ENCODE data around the gene IL1B. TPM values are rescaled to one million over a fixed set of nuclear protein-coding genes. Genes with fewer than 3 reads are reported as not detected.

The IL1B gene
- total RNA-seq, 1 experiment from 2014 or later = not detected

DNA sequence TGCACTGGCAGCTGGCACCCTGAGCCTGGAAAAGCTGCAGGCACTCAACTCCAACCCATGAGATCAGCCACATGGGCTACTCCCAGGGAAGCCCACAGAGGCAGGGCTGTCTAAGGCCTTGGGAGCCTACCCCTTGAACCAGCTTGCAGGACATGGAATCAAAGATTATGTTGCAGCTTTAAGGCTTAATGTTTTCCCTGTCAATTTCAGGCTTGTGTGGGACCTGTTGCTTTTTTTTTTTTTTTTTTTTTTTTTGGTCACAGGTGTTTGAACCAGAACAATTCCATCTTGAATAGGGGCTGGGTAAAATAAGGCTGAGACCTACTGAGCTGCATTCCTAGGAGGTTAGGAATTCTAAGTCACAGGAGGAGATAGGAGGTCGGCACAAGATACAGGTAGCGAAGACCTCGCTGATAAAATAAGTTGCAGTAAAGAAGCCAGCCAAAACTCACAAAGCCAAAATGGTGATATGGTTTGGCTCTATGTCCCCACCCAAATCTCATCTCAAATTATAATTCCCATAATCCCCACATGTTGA, 44.8 kb downstream of the IL1B start:
- DNase-seq = no peak
- no peak overlapping the region for H3K27ac ChIP-seq
- H3K4me3 ChIP-seq = no peak overlapping the region
- H3K27me3 ChIP-seq = no peaks in the 10 kb centered on the region
- H3K9me3 ChIP-seq (replicated peaks) = 0 out of 2 replicates have a peak, but pooled peaks cover 3% of the 10 kb centered on the region
- no peaks in the 10 kb centered on the region for H3K4me1 ChIP-seq
- no peaks in the 10 kb centered on the region for H3K36me3 ChIP-seq

DNA sequence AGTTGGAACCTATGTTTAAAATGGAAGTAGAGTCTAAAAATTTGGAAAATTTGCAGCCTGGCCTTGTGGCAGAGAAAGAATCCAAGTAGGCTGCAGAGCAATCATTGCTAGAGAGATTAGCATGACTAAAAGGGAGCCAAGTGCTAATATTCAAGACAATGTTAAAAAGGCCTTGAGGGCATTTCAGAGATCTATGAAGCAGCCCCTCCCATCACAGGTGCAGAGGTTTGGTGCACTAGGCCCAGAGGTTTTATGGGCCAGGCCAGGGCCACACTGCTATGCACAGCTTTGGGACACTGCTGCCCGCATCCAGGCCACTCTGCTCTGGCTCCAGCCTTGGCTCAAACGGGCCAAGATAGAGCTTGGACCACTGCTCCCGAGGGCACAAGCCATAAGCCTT, 45.6 kb downstream of the IL1B start:
- 0 out of 2 replicates have a peak, but pooled peaks cover 3% of the 10 kb centered on the region for H3K9me3 ChIP-seq (replicated peaks)
- no peak overlapping the region for H3K27ac ChIP-seq
- no peaks in the 10 kb centered on the region for H3K36me3 ChIP-seq
- no peak for DNase-seq
- H3K4me1 ChIP-seq = no peaks in the 10 kb centered on the region
- no peaks in the 10 kb centered on the region for H3K27me3 ChIP-seq
- no peak overlapping the region for H3K4me3 ChIP-seq

GRCh38 chr2:112790305-112790704, 46.3 kb downstream of the IL1B start:
- Histone ChIP-seq H3K27ac (no peak overlapping the region), H3K27me3 (no peaks in the 10 kb centered on the region), H3K36me3 (no peaks in the 10 kb centered on the region), H3K4me3 (no peak overlapping the region), H3K4me1 (no peaks in the 10 kb centered on the region), H3K9me3 (replicated peaks) (0 out of 2 replicates have a peak, but pooled peaks cover 3% of the 10 kb centered on the region)
- no peak for DNase-seq

- Histone ChIP-seq H3K36me3 (no peaks in the 10 kb centered on the region), H3K27ac (no peak overlapping the region), H3K9me3 (replicated peaks) (0 out of 2 replicates have a peak, but pooled peaks cover 3% of the 10 kb centered on the region), H3K4me1 (no peaks in the 10 kb centered on the region), H3K27me3 (no peaks in the 10 kb centered on the region), H3K4me3 (no peak overlapping the region)
- DNase-seq = no peak
Observed at GRCh38 chr2:112789186-112789585, 47.4 kb downstream of the IL1B start.

DNA sequence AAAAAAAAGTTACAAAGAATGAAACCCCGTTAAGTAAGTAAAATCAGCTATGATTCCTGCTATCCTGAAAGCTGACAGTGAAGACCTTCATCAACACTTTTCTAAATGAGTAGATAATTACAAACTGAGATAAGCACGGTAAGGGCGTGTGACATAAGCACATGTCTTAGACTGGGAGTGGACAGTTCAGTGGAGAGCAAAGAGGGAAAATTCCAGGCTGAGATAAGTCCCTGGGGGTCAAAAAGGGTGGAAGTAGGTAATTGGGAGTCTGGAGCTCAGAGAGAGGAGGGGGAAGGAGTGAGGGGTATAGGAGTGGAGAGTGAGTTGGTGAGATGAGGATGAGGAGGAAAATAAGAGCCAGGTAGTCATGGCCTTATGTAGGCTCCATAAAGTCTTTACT, 47.9 kb downstream of the IL1B start:
- H3K27ac ChIP-seq = no peak overlapping the region
- no peaks in the 10 kb centered on the region for H3K36me3 ChIP-seq
- H3K9me3 ChIP-seq (replicated peaks) = 0 out of 2 replicates have a peak, but pooled peaks cover 3% of the 10 kb centered on the region
- no peaks in the 10 kb centered on the region for H3K27me3 ChIP-seq
- H3K4me3 ChIP-seq = no peak overlapping the region
- DNase-seq = no peak
- H3K4me1 ChIP-seq = no peaks in the 10 kb centered on the region

GRCh38 chr2:112787729-112788393, 48.7 kb downstream of the IL1B start:
- H3K27me3 ChIP-seq = no peaks in the 10 kb centered on the region
- 0 out of 2 replicates have a peak, but pooled peaks cover 3% of the 10 kb centered on the region for H3K9me3 ChIP-seq (replicated peaks)
- H3K4me1 ChIP-seq = no peaks in the 10 kb centered on the region
- no peak overlapping the region for H3K27ac ChIP-seq
- H3K4me3 ChIP-seq = no peak overlapping the region
- H3K36me3 ChIP-seq = no peaks in the 10 kb centered on the region
- no peak for DNase-seq

DNA sequence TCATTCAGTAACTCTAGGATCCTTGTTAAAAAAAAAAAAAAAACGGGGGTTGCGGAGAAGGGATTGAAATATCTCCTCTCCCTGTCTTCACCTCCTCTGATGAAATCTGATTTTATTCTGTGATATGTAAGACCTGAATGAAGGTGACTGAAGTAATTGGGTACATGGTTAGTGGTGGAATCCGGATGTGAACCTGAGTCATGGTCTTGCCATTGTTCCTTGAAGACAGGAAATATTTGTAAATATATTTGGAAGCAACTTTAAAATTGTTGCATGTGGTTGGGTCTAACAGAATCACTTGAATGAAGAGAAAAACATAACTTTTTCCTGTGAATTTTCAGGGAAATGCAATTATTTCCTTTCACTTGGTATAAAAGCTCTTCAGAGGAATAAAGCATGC, 49.3 kb downstream of the IL1B start:
- DNase-seq = no peak

DNA sequence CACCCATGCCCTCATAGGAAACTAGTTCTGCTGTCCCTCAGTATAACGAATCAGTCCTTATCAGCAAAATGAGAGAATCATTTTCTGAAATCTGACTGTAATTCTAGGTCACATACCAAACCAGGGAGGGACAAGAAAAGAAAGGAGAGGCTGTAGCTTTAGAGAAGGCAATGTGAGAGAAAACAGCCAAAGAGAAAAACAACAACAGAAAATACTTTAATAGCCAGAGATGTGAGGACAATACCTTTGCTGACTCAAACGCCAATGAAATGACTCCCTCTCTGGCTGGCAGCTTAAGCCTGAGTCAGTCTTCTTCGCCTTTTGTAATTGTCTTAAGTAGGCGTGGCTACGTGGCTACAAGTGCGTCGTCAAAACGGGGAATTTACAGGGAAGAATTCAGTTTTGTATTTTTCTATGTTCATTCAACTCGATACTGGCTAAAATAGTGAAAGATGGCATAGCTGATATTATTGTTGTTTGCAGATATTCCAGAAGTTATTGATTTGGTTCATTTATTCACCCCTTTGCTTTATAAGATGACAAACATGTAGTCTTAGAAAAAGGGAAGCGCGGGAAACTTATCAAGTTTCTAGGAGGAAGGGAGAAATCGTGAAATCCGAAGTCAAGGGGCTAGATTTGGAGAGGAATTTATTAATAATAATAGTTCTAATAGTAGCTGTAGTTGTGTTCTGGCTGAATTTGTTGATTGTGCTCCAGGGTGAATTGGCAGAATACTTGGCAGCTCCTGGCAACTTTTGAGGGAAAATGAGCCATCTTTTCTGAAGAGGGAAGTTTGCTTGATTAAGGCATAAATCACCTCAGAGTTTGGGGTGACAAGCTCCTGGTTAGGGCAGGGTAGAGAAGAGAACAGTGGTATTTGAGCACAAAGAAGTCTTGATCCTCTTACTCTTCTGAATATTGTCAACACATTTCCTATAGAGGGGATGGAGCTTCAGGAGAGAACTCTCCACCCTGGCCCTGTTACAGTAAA, 52.1 kb downstream of the IL1B start, which contains the start of gene IL1A:
TSS of gene IL1A (minus strand) at position 295 of the 991 bp plus-strand sequence. CDS start 723 bp downstream, outside the sequence.
- DNase-seq = no peak
- H3K36me3 ChIP-seq = no peaks in the 10 kb centered on the region
- 0 out of 2 replicates have a peak, but pooled peaks cover 3% of the 10 kb centered on the region for H3K9me3 ChIP-seq (replicated peaks)
- H3K4me3 ChIP-seq = no peak within 1 kb of the TSS
- H3K27ac ChIP-seq = no peak within 1 kb of the TSS
- no peaks in the 10 kb centered on the region for H3K4me1 ChIP-seq
- no peaks in the 10 kb centered on the region for H3K27me3 ChIP-seq

More for the DNA sequence above, 49.3 kb downstream of the IL1B start:
- Histone ChIP-seq H3K4me3 (no peak overlapping the region), H3K36me3 (no peaks in the 10 kb centered on the region), H3K9me3 (replicated peaks) (0 out of 2 replicates have a peak, but pooled peaks cover 3% of the 10 kb centered on the region), H3K4me1 (no peaks in the 10 kb centered on the region), H3K27ac (no peak overlapping the region), H3K27me3 (no peaks in the 10 kb centered on the region)

DNA sequence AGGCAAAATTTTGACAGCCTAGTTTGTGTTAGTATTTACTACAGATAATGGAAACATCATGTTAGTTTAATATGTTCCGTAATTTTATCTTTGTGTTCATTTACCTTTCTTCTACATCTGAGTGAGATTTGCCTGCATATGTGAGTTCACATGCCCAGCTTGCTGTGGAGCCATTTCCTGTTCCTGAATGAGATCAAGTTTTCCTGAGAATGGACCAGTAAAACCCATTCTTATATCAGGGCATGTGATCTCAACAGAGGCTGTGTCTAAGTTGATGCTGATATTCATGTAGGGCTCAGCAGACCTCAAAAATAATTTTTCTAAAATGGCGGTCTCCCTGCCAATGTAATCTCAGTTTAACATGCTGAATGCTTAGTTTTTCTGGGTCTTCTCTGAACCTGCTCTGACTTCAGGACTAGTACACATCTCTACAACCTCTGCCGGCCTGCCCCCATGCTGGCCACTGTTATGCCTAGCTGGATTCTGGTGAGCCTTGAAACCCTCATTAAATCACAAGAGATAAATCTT, 53.3 kb downstream of the IL1B start:
- 0 out of 2 replicates have a peak, but pooled peaks cover 3% of the 10 kb centered on the region for H3K9me3 ChIP-seq (replicated peaks)
- no peak overlapping the region for H3K4me3 ChIP-seq
- DNase-seq = no peak
- no peaks in the 10 kb centered on the region for H3K4me1 ChIP-seq
- no peaks in the 10 kb centered on the region for H3K27me3 ChIP-seq
- H3K27ac ChIP-seq = no peak overlapping the region
- H3K36me3 ChIP-seq = no peaks in the 10 kb centered on the region

- no peaks in the 10 kb centered on the region for H3K36me3 ChIP-seq
- no peaks in the 10 kb centered on the region for H3K27me3 ChIP-seq
- H3K9me3 ChIP-seq (replicated peaks) = no peaks in the 10 kb centered on the region
- no peak overlapping the region for H3K4me3 ChIP-seq
- DNase-seq = no peak
- H3K4me1 ChIP-seq = no peaks in the 10 kb centered on the region
- H3K27ac ChIP-seq = no peak overlapping the region
Observed at GRCh38 chr2:112782234-112782799, 54.3 kb downstream of the IL1B start.

Other genes with a start within 250 kb of the IL1B start
- gene SLC20A1, start 190.8 kb downstream of the IL1B start, total RNA-seq (2014; rRNA removed; shearing (Covaris generic)) = 69.5 and 83.7 TPM in 2 replicates
- gene NT5DC4, start 115.8 kb downstream of the IL1B start, total RNA-seq (2014; rRNA removed; shearing (Covaris generic)) = not detected in 2 replicates
- 31.0 and 33.7 TPM in 2 replicates for gene CKAP2L, start 72.2 kb downstream of the IL1B start, total RNA-seq (2014; rRNA removed; shearing (Covaris generic))
- not detected in 2 replicates for gene IL1A, start 52.3 kb downstream of the IL1B start, total RNA-seq (2014; rRNA removed; shearing (Covaris generic))
- 0.22 and 0.25 TPM in 2 replicates for gene IL37, start 74.4 kb upstream of the IL1B start, total RNA-seq (2014; rRNA removed; shearing (Covaris generic))
- gene IL36G, start 141.2 kb upstream of the IL1B start, total RNA-seq (2014; rRNA removed; shearing (Covaris generic)) = not detected in 2 replicates
- gene IL36A, start 168.7 kb upstream of the IL1B start, total RNA-seq (2014; rRNA removed; shearing (Covaris generic)) = not detected in 2 replicates
- gene IL36B, start 216.1 kb upstream of the IL1B start, total RNA-seq (2014; rRNA removed; shearing (Covaris generic)) = not detected in 2 replicates
- gene IL36RN, start 222.4 kb upstream of the IL1B start, total RNA-seq (2014; rRNA removed; shearing (Covaris generic)) = not detected in 2 replicates
- not detected in 2 replicates for gene IL1F10, start 231.2 kb upstream of the IL1B start, total RNA-seq (2014; rRNA removed; shearing (Covaris generic))

All from SJCRH30 (cell line).